Spinal cord (tissue), 10 donors: Measurements from ENCODE around the gene PNRC1. TPM values are rescaled to one million over a fixed set of nuclear protein-coding genes. Genes with fewer than 3 reads are reported as not detected.

ENCODE experiments used
- DNase-seq, 6 donors: peaks; one replicate each; pipeline versions ENCODE4 v3.0.0 to v3.0.0-alpha.2; 2013 to 2015; ENCODE audit warnings: low spot score in 6 of 6, low read depth in 4 of 6
- H3K27ac ChIP-seq: one replicate; pipeline ENCODE4 v1.5.1; 2013; ENCODE audit warnings: low read depth, low read length, control low read depth
- H3K27me3 ChIP-seq: one replicate; pipeline ENCODE4 v1.6.1; 2013; ENCODE audit warnings: low read length; ENCODE audit not compliant: control insufficient read depth, insufficient read depth
- H3K36me3 ChIP-seq: one replicate; pipeline ENCODE4 v1.6.1; 2013; ENCODE audit warnings: low read length; ENCODE audit not compliant: control insufficient read depth, insufficient read depth
- H3K4me1 ChIP-seq: one replicate; pipeline ENCODE4 v1.6.1; 2013; ENCODE audit warnings: low read length; ENCODE audit not compliant: control insufficient read depth, insufficient read depth
- H3K4me3 ChIP-seq: one replicate; pipeline ENCODE4 v1.5.1; 2013; ENCODE audit warnings: low read depth, low read length, control low read depth
- H3K9me3 ChIP-seq: one replicate; pipeline ENCODE4 v1.6.1; 2013; ENCODE audit warnings: low read length; ENCODE audit not compliant: control insufficient read depth, insufficient read depth
- WGBS: methylation state at CpG from one replicate; pipeline ENCODE4 v1.1.5; 2013; ENCODE audit warnings: missing lambda C conversion rate; ENCODE audit not compliant: insufficient coverage; 5-methylcytosine and 5-hydroxymethylcytosine counted together
- polyA plus RNA-seq, 2 donors: library from polyadenylated mRNA; unstranded; fragments of 120-200 nt; gene quantifications; one replicate each; pipeline ENCODE4 v1.2.1, GENCODE V29; 2013; ENCODE audit not compliant: insufficient read length in 2 of 2
- total RNA-seq, 2 donors: library from RNA; depleted of rRNA in 1 of 2; stranded (reverse); fragments of 120-200 nt in 1 of 2; fragments of >200 nt in 1 of 2; gene quantifications; one replicate each; pipeline versions ENCODE4 v1.2.3 to v1.2.4, GENCODE V29; 2013 to 2014
- donor health status: healthy.

Gene PNRC1
- total and polyA plus RNA-seq, 4 donors, result 71.0 to 121 (median 90.5) TPM

DNA sequence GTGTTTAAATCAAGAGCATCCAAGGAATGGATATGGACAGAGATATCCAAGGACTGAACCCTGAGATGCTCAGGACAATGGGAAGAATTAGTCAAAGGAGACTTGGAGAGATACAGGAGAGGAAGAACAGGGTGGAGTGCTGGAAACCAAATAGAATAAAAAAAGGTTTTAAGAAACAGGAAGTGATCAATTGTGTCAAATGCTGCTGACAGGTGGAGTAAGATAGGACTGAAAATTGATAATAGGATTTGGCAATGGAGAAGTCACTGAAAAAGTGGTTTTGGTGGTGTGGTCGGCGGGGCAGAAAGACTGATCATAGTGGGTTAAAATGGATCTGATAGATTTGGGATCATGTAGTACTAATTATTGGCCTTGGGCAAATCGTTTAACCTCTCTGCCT lies 37.9 kb upstream of the PNRC1 start:
- H3K9me3 ChIP-seq, result peaks cover 1% of the 10 kb centered on the region
- no peak overlapping the region for H3K4me3 ChIP-seq
- WGBS, result 100% methylated on average over 2 of the region's 3 CpGs
- H3K36me3 ChIP-seq, result no peaks in the 10 kb centered on the region
- DNase-seq, result no peak
- no peaks in the 10 kb centered on the region for H3K4me1 ChIP-seq
- H3K27ac ChIP-seq, result no peak overlapping the region
- H3K27me3 ChIP-seq, result no peaks in the 10 kb centered on the region

DNA sequence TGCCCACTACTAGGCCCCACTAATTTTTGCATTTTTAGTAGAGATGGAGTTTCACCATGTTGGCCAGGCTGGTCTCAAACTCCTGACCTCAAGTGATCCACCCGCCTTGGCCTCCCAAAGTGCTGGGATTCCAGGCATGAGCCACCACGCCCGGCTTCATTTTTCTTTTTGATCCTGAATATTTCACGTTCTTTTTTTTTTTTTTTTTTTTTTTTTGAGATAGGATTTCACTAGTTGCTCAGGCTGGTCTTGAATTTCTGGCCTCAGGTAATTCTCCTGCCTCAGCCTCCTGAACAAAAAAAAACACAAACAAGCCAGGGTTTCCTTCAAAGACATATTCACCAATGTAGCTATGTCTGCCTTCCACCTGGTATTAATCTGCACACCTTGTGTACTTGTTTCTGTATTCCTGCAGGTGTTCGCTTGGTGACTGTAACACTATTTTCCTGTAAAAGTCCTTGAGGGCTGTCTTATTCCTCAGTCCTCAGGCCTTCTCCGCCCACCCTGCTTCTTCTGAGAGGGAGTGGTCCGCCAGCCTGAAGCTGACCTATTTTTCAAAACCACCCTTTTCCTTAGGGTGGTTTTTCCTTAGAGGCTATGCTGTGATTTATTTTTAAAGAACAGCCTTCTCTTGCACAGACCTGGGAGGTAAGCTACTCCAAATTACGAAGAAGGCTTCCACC lies 36.1 kb upstream of the PNRC1 start:
- no peak overlapping the region for H3K4me3 ChIP-seq
- no peaks in the 10 kb centered on the region for H3K27me3 ChIP-seq
- DNase-seq, result no peak
- no peaks in the 10 kb centered on the region for H3K4me1 ChIP-seq
- H3K36me3 ChIP-seq, result no peaks in the 10 kb centered on the region
- 67% methylated on average over 1 of the region's 8 CpGs for WGBS
- no peaks in the 10 kb centered on the region for H3K9me3 ChIP-seq
- H3K27ac ChIP-seq, result no peak overlapping the region

DNA sequence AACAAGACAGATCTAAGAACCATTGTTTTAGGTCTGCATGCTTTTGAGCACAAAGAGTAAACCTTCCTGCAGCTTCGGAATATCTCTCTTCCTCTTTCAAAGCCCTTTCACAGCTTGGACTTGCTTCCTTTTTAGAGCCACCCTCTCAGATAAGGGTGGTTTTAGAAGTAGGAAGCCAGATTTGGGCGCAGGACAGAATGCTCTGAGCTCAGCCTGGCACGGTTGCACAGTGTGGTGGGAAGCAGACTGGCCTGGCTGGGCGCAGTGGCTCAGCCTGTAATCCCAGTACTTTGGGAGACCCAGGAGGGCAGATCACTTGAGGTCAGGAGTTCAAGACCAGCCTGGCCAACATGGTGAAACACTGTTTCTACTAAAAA lies 35.6 kb upstream of the PNRC1 start:
- no peak overlapping the region for H3K4me3 ChIP-seq
- DNase-seq, result no peak
- 87% methylated on average over 3 of the region's 4 CpGs for WGBS
- H3K4me1 ChIP-seq, result no peaks in the 10 kb centered on the region
- H3K9me3 ChIP-seq, result no peaks in the 10 kb centered on the region
- no peaks in the 10 kb centered on the region for H3K36me3 ChIP-seq
- no peaks in the 10 kb centered on the region for H3K27me3 ChIP-seq
- no peak overlapping the region for H3K27ac ChIP-seq

DNA sequence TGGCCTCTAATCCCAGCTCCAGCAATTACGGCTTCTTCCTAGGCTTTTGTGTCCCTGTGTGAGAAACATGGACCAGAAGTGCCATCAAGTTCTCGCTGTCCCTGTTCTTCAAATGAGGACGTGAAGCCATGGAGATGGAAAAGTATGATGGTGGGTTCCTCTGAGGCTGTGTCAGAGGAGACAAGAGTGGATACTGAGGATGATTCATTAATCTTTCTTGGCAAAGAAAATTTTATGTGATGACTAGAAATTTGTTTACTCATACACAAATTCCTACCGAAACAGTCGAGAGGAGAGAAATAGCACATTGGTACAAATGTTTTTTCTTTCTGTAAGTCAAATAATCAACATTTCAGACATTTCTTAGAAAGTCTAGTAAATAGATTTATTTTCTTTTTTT lies 35.0 kb upstream of the PNRC1 start:
- H3K4me1 ChIP-seq, result no peaks in the 10 kb centered on the region
- H3K27me3 ChIP-seq, result no peaks in the 10 kb centered on the region
- H3K4me3 ChIP-seq, result no peak overlapping the region
- H3K36me3 ChIP-seq, result no peaks in the 10 kb centered on the region
- no peak for DNase-seq
- 100% methylated on average over 1 of the region's 5 CpGs for WGBS
- H3K27ac ChIP-seq, result no peak overlapping the region
- no peaks in the 10 kb centered on the region for H3K9me3 ChIP-seq

GRCh38 chr6:89047473-89047872 lies 33.1 kb upstream of the PNRC1 start:
- H3K27ac ChIP-seq, result no peak overlapping the region
- H3K27me3 ChIP-seq, result no peaks in the 10 kb centered on the region
- 67% methylated on average over 2 of the region's 4 CpGs for WGBS
- no peak for DNase-seq
- no peaks in the 10 kb centered on the region for H3K36me3 ChIP-seq
- no peaks in the 10 kb centered on the region for H3K9me3 ChIP-seq
- no peaks in the 10 kb centered on the region for H3K4me1 ChIP-seq
- no peak overlapping the region for H3K4me3 ChIP-seq

DNA sequence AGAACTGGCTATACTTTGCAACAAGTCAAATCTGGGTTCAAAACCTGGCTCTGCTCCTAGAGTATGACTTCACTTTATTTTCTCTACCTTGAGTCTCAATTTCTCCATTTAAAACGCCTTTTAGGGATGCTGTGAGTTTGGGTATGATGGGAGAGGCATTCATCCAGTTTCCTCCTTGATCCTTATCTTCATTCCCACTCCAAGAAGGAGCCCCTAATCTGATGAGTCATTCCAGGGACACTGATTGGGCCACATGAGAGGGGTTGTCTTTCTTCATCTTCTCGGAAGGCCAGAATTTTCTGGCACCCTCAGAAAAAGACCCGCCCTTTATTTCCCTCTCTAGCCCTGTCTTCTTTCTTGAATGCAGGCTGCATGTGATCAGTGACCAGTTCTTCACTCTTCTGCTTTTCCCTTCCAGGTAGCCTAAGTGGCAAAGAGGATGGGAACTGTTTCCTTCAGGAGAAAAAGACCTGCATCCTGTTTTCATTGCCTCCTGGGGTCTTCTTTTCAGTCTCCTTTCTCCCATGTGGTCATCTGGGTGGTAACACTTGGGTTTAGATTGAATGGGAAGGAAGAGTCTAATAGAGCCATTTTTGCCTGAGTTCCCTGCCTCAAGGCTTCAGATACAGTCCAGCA lies 32.1 kb upstream of the PNRC1 start:
- H3K4me1 ChIP-seq, result no peaks in the 10 kb centered on the region
- no peaks in the 10 kb centered on the region for H3K36me3 ChIP-seq
- WGBS, result 100% methylated on average over 2 of the region's 3 CpGs
- H3K27me3 ChIP-seq, result no peaks in the 10 kb centered on the region
- no peak for DNase-seq
- no peak overlapping the region for H3K27ac ChIP-seq
- H3K4me3 ChIP-seq, result no peak overlapping the region
- H3K9me3 ChIP-seq, result no peaks in the 10 kb centered on the region

- H3K9me3 ChIP-seq, result no peaks in the 10 kb centered on the region
- no peak overlapping the region for H3K27ac ChIP-seq
- H3K4me1 ChIP-seq, result no peaks in the 10 kb centered on the region
- H3K36me3 ChIP-seq, result no peaks in the 10 kb centered on the region
- WGBS, result no CpG with 5 or more reads among the region's 1 CpG
- no peaks in the 10 kb centered on the region for H3K27me3 ChIP-seq
- no peak overlapping the region for H3K4me3 ChIP-seq
- DNase-seq, result peak in 2 of 6 donors; percentile 28 to 40
Measured at GRCh38 chr6:89048985-89049384, 31.6 kb upstream of the PNRC1 start.

DNA sequence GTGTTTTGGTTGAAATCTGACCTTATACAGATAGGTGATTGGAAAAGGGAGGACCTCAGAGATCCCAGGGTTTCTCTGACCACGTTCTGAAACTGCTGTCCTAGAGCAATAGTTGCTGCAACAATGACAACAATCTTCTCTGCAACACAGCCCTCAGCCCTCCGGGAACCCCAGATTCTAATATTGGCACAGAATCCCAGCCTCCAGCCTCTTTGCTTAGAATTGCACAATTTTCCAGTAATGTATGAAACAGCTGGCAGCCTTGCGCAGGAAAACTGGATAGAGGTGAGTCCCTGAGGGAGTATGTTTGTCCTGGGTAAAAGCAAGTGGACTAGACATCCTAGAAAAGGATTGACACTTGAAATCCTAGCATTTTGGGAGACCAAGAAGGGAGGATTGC lies 30.4 kb upstream of the PNRC1 start:
- H3K4me3 ChIP-seq, result no peak overlapping the region
- H3K27ac ChIP-seq, result no peak overlapping the region
- no peak for DNase-seq
- H3K4me1 ChIP-seq, result no peaks in the 10 kb centered on the region
- no peaks in the 10 kb centered on the region for H3K27me3 ChIP-seq
- WGBS, result 88% methylated on average over 1 of the region's 3 CpGs
- H3K9me3 ChIP-seq, result no peaks in the 10 kb centered on the region
- H3K36me3 ChIP-seq, result no peaks in the 10 kb centered on the region

DNA sequence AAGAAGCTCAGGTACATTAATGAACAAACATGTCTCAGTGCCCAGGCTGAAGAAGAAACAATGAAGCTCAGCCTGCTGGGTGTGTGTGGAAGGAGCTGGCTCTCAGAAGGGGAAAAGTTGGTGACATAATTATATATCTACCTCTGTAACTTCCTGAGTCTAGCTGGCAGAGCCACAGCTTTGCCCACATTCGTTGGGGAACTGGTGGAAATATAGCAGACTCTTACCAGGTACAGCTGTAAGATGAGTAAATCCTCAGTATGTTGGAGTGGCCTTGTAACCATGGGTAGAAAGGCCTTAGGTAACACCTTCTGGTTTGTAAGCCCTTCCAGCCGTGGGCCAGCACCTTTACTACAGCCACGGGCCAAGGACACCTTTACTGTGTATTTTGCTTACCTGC lies 29.9 kb upstream of the PNRC1 start:
- Histone ChIP-seq H3K9me3 (no peaks in the 10 kb centered on the region), H3K4me3 (no peak overlapping the region), H3K27me3 (no peaks in the 10 kb centered on the region), H3K27ac (no peak overlapping the region), H3K4me1 (no peaks in the 10 kb centered on the region), H3K36me3 (no peaks in the 10 kb centered on the region)
- DNase-seq, result no peak
- WGBS, result 73% methylated on average over 3 of the region's 3 CpGs

- no peak for DNase-seq
- H3K9me3 ChIP-seq, result no peaks in the 10 kb centered on the region
- H3K27ac ChIP-seq, result no peak overlapping the region
- WGBS, result no CpG with 5 or more reads among the region's 3 CpGs
- H3K4me1 ChIP-seq, result no peaks in the 10 kb centered on the region
- no peaks in the 10 kb centered on the region for H3K27me3 ChIP-seq
- H3K36me3 ChIP-seq, result no peaks in the 10 kb centered on the region
- H3K4me3 ChIP-seq, result no peak overlapping the region
Measured at GRCh38 chr6:89051676-89052075, 28.9 kb upstream of the PNRC1 start.
